MCF 10A (cell line): ENCODE results near the gene PTPRG. TPM values are rescaled to one million over a fixed set of nuclear protein-coding genes. Genes with fewer than 3 reads are reported as not detected.

Experiments used
- BruUV-seq: library from RNA; stranded (reverse); fragments of 400-500 nt; replicated peaks from 2 replicates; lab custom pipeline; 2021; lab: Mats Ljungman, UMichigan
- CTCF ChIA-PET: fragments of 300-600 bp; sonication (Branson Sonifier 250); formaldehyde crosslinking; extraction: SDS; loops from one replicate; lab custom pipeline; 2021; ENCODE audit warnings: antibody characterized with exemption, inconsistent platforms; lab: Yijun Ruan, JAX
- POLR2A ChIA-PET: fragments of 300-600, 350-650 bp; sonication (Branson Sonifier 250); formaldehyde crosslinking; extraction: SDS; loops from one replicate; lab custom pipeline; 2020; ENCODE audit warnings: antibody characterized with exemption, inconsistent platforms; lab: Yijun Ruan, JAX
- DNase-seq: peaks from one replicate; pipeline ENCODE4 v3.0.0-alpha.2; 2018; ENCODE audit not compliant: unreplicated experiment
- H3K27ac Mint-ChIP-seq: one replicate; pipeline ENCODE4 v1.8.0; 2022; ENCODE audit warnings: mild to moderate bottlenecking, low read depth, mixed read lengths; ENCODE audit not compliant: unreplicated experiment
- H3K27me3 Mint-ChIP-seq: one replicate; pipeline ENCODE4 v1.8.0; 2022; ENCODE audit warnings: mixed read lengths; ENCODE audit not compliant: insufficient read depth, unreplicated experiment
- H3K36me3 Mint-ChIP-seq: one replicate; pipeline ENCODE4 v1.8.0; 2022; ENCODE audit warnings: mild to moderate bottlenecking, moderate library complexity, mixed read lengths; ENCODE audit not compliant: insufficient read depth, unreplicated experiment
- H3K4me1 Mint-ChIP-seq: one replicate; pipeline ENCODE4 v1.8.0; 2022; ENCODE audit warnings: mixed read lengths; ENCODE audit not compliant: insufficient read depth, unreplicated experiment
- H3K4me3 Mint-ChIP-seq: one replicate; pipeline ENCODE4 v1.8.0; 2022; ENCODE audit warnings: mild to moderate bottlenecking, moderate library complexity, mixed read lengths; ENCODE audit not compliant: unreplicated experiment
- H3K9me3 Mint-ChIP-seq: one replicate; pipeline ENCODE4 v1.8.0; 2022; ENCODE audit warnings: mixed read lengths; ENCODE audit not compliant: unreplicated experiment
- intact Hi-C: fragments of 100-400 bp; cut with micrococcal nuclease; formaldehyde crosslinking; loops from 2 replicates; pipeline ENCODE4 v1.14.1; 2022
- total RNA-seq: library from RNA; stranded (reverse); gene quantifications from 2 replicates; pipeline ENCODE4 v1.2.3, GENCODE V29; 2022
- TF ChIP-seq, protein P1 (sequence below): fragments of 200-600 bp; IDR thresholded peaks from one replicate; pipeline ENCODE4 v1.8.0; 2022; ENCODE audit warnings: antibody characterized with exemption, mild to moderate bottlenecking; ENCODE audit not compliant: unreplicated experiment

PTPRG gene
- total RNA-seq, 1 experiment from 2014 or later: 54.5 TPM

DNA sequence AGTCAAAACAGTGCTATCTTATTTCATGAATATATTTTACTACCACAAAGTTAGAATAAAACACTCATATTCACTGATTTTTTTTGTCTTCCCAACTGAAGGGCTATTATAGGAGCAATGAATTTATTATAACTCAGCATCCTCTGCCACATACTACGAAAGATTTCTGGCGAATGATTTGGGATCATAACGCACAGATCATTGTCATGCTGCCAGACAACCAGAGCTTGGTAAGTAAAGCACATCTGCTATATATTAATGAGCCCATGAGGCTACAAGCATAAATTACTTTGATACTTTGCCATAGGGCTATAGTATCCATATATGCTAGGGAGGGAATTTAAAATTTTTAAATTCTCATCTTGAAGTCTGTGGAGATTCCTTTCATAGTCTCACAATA is 716.1 kb downstream of the PTPRG start:
- no peaks in the 10 kb centered on the region for H3K9me3 Mint-ChIP-seq
- peaks cover 78% of the 10 kb centered on the region for H3K36me3 Mint-ChIP-seq
- POLR2A ChIA-PET: no interaction called here
- no peak overlapping the region for H3K4me3 Mint-ChIP-seq
- no peaks in the 10 kb centered on the region for H3K4me1 Mint-ChIP-seq
- TF ChIP-seq, protein P1, sequence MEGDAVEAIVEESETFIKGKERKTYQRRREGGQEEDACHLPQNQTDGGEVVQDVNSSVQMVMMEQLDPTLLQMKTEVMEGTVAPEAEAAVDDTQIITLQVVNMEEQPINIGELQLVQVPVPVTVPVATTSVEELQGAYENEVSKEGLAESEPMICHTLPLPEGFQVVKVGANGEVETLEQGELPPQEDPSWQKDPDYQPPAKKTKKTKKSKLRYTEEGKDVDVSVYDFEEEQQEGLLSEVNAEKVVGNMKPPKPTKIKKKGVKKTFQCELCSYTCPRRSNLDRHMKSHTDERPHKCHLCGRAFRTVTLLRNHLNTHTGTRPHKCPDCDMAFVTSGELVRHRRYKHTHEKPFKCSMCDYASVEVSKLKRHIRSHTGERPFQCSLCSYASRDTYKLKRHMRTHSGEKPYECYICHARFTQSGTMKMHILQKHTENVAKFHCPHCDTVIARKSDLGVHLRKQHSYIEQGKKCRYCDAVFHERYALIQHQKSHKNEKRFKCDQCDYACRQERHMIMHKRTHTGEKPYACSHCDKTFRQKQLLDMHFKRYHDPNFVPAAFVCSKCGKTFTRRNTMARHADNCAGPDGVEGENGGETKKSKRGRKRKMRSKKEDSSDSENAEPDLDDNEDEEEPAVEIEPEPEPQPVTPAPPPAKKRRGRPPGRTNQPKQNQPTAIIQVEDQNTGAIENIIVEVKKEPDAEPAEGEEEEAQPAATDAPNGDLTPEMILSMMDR: no peak
- intact Hi-C loops: no loop called here
- H3K27me3 Mint-ChIP-seq: no peaks in the 10 kb centered on the region
- DNase-seq: no peak
- no peak overlapping the region for H3K27ac Mint-ChIP-seq
- CTCF ChIA-PET: interaction anchor here (0.5 kb wide), 1 partner anchor 1545 kb away, joined by 7 read pairs; no protein-coding TSS in a partner anchor
- no TSS peak for BruUV-seq

DNA sequence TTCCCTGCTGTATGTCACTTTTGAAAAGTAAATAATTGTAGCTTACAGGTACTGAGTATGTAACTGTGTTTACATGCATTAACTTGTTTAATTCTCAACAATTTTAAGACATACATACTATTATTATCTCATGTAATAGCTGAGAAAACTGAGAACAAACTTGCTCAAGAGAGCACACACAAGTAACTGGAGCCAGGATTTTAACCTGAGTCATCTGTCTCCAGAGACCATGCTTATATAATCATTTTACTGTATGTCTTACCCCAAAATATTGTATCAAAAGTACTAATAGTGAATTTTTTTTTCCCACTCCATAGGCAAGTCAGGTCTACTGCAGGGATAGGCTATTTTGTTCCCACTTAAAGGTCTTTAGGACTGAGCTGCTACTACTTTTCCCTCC is 716.6 kb downstream of the PTPRG start:
- peaks cover 78% of the 10 kb centered on the region for H3K36me3 Mint-ChIP-seq
- no peaks in the 10 kb centered on the region for H3K27me3 Mint-ChIP-seq
- no peak overlapping the region for H3K27ac Mint-ChIP-seq
- no peaks in the 10 kb centered on the region for H3K4me1 Mint-ChIP-seq
- DNase-seq: no peak
- no peak overlapping the region for H3K4me3 Mint-ChIP-seq
- H3K9me3 Mint-ChIP-seq: no peaks in the 10 kb centered on the region
- ChIA-PET CTCF (interaction anchor here (0.5 kb wide), 1 partner anchor 1546 kb away, joined by 7 read pairs; no protein-coding TSS in a partner anchor), POLR2A (no interaction called here)
- BruUV-seq: no TSS peak
- intact Hi-C loops: no loop called here
- TF ChIP-seq, protein P1: no peak

DNA sequence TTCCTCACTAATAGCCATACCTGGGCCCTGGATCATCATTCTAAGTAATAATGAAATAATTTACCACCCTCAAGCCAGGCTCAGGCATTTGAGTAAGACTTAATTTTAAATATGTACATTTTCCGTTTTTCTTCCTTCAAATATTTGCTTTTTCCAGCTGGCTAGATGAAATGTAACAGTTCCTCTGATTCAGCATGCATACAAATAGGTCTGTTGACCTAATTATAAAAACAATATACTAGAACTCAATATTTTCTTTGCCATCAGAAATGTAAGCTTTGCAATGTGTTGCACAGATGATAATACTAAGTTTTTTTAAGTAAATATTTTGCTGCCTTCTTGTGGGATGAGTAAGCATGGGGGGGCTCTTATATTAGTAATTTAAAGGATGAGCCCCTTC is 720.4 kb downstream of the PTPRG start:
- BruUV-seq: no TSS peak
- no peak overlapping the region for H3K4me3 Mint-ChIP-seq
- H3K9me3 Mint-ChIP-seq: no peaks in the 10 kb centered on the region
- H3K27me3 Mint-ChIP-seq: no peaks in the 10 kb centered on the region
- H3K27ac Mint-ChIP-seq: no peak overlapping the region
- intact Hi-C loops: no loop called here
- CTCF ChIA-PET: interaction anchor here (0.7 kb wide), 1 partner anchor 83 kb away, joined by 3 read pairs; no protein-coding TSS in a partner anchor
- DNase-seq: no peak
- POLR2A ChIA-PET: no interaction called here
- peaks cover 62% of the 10 kb centered on the region for H3K36me3 Mint-ChIP-seq
- TF ChIP-seq, protein P1: no peak
- no peaks in the 10 kb centered on the region for H3K4me1 Mint-ChIP-seq

DNA sequence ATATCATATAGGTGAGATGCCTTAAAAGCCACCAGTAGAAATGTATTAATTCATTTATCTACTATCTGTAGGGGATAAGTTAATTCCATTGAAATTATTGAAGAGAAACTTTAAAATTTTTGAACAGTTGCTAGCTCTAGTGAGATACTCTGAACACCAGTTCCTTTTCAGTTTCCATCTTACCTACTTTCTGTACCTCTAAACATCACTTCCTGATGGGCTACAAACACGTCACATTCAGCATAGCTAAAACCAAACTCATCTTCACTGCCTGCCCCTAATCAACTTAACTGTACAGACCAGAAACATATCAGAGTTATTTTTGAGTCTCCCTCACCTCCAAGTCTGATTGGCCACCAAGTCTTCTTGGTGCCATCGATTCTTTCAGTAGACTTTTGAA is 723.1 kb downstream of the PTPRG start:
- CTCF ChIA-PET: no interaction called here
- intact Hi-C loops: no loop called here
- peaks cover 40% of the 10 kb centered on the region for H3K36me3 Mint-ChIP-seq

More for the DNA sequence above, 723.1 kb downstream of the PTPRG start:
- POLR2A ChIA-PET: no interaction called here
- Mint-ChIP-seq H3K4me1 (no peaks in the 10 kb centered on the region), H3K4me3 (no peak overlapping the region), H3K27me3 (no peaks in the 10 kb centered on the region), H3K27ac (no peak overlapping the region), H3K9me3 (no peaks in the 10 kb centered on the region)
- TF ChIP-seq, protein P1: no peak
- DNase-seq: no peak
- BruUV-seq: no TSS peak
